NK-92 treated with Interleukin-12 subunit alpha and Interleukin-12 subunit beta, amount 100 ng/mL, for 24 hours (cell line): Measurements from ENCODE around the gene AUNIP.

Experiments used
- DNase-seq: peaks from one replicate; lab custom pipeline; 2025; lab: John Stamatoyannopoulos, UW

AUNIP gene

GRCh38 chr1:25809283-25809926 lies 49.9 kb downstream of the AUNIP start:
- no peak for DNase-seq

GRCh38 chr1:25808481-25809244 lies 50.6 kb downstream of the AUNIP start:
- DNase-seq, result no peak

- no peak for DNase-seq
Observed at GRCh38 chr1:25807480-25808390, 51.5 kb downstream of the AUNIP start.

- no peak for DNase-seq
Observed at GRCh38 chr1:25806418-25806817, 52.8 kb downstream of the AUNIP start.

GRCh38 chr1:25805863-25806225 lies 53.4 kb downstream of the AUNIP start:
- no peak for DNase-seq

GRCh38 chr1:25804964-25805862 lies 54.0 kb downstream of the AUNIP start:
- no peak for DNase-seq

GRCh38 chr1:25804244-25804963 lies 54.9 kb downstream of the AUNIP start:
- no peak for DNase-seq

GRCh38 chr1:25803368-25803767 lies 55.9 kb downstream of the AUNIP start:
- no peak for DNase-seq

GRCh38 chr1:25802915-25803314 lies 56.3 kb downstream of the AUNIP start:
- DNase-seq, result no peak

- DNase-seq, result no peak
Observed at GRCh38 chr1:25800703-25801377, 58.4 kb downstream of the AUNIP start.

GRCh38 chr1:25799935-25800702 lies 59.1 kb downstream of the AUNIP start, which contains the start of gene SELENON:
TSS of gene SELENON (plus strand) at chr1:25800193. CDS start at chr1:25800231, 38 bp downstream.
- no peak for DNase-seq

GRCh38 chr1:25799352-25799934 lies 59.8 kb downstream of the AUNIP start:
- no peak for DNase-seq

GRCh38 chr1:25798666-25799351 lies 60.4 kb downstream of the AUNIP start:
- DNase-seq, result no peak

GRCh38 chr1:25797939-25798338 lies 61.3 kb downstream of the AUNIP start:
- DNase-seq, result no peak

GRCh38 chr1:25796811-25797458 lies 62.3 kb downstream of the AUNIP start:
- peak; percentile 33 for DNase-seq

- DNase-seq, result peak; percentile 19
Observed at GRCh38 chr1:25795946-25796810, 63.1 kb downstream of the AUNIP start.

GRCh38 chr1:25795211-25795610 lies 64.0 kb downstream of the AUNIP start:
- DNase-seq, result no peak
